ENCODE results near the gene CSNK1G1. TPM values are rescaled to one million over a fixed set of nuclear protein-coding genes. Genes with fewer than 3 reads are reported as not detected.

Gene CSNK1G1
- total RNA-seq, 1 donor from 2014 or later: 37.0 TPM

GRCh38 chr15:64166102-64166890 lies 189.7 kb downstream of the CSNK1G1 start:
- H3K27ac Mint-ChIP-seq (ENCODE audit: unreplicated experiment): no peak overlapping the region
- no peaks in the 10 kb centered on the region for H3K27me3 Mint-ChIP-seq (ENCODE audit: low read depth, unreplicated experiment)
- no peaks in the 10 kb centered on the region for H3K27me3 ChIP-seq (ENCODE audit: insufficient read depth, low read length)
- H2AFZ ChIP-seq (ENCODE audit: low read depth, low read length): no peak overlapping the region
- DNase-seq (ENCODE audit: low read depth) (no peak), FAIRE-seq (no peak)
- H3K4me3 ChIP-seq (ENCODE audit: insufficient read depth, low read depth, low read length): no peak overlapping the region
- H3K36me3 ChIP-seq (ENCODE audit: insufficient read depth, low read length): no peaks in the 10 kb centered on the region
- H3K79me2 ChIP-seq (ENCODE audit: insufficient read depth, low read length): peaks cover 15% of the 10 kb centered on the region
- H3K36me3 Mint-ChIP-seq (ENCODE audit: low read depth, unreplicated experiment): peaks cover 15% of the 10 kb centered on the region
- no peaks in the 10 kb centered on the region for H3K9me3 ChIP-seq (ENCODE audit: insufficient read depth, low read depth, low read length)
- no peak overlapping the region for H3K27ac ChIP-seq (ENCODE audit: low read depth, low read length)
- H4K20me1 ChIP-seq (ENCODE audit: insufficient read depth, low read length): peaks cover 10% of the 10 kb centered on the region
- H3K9me3 Mint-ChIP-seq (ENCODE audit: unreplicated experiment): no peaks in the 10 kb centered on the region
- H3K4me2 ChIP-seq (ENCODE audit: low read length): no peak overlapping the region
- TF ChIP-seq CTCF (IDR thresholded peaks at IDR 0.05; ENCODE audit: insufficient read depth, low read depth, low read length): no peak
- no peak for TF ChIP-seq EZH2 (IDR thresholded peaks at IDR 0.05; ENCODE audit: insufficient read depth, low read length)
- H3K4me1 ChIP-seq (ENCODE audit: insufficient read depth, low read length): peaks cover 16% of the 10 kb centered on the region
- H3K4me3 Mint-ChIP-seq (ENCODE audit: unreplicated experiment): no peak overlapping the region
- H3K9ac ChIP-seq (ENCODE audit: low read length): no peak overlapping the region
- peaks cover 14% of the 10 kb centered on the region for H3K4me1 Mint-ChIP-seq (ENCODE audit: low read depth, unreplicated experiment)

GRCh38 chr15:64164436-64164835 lies 191.5 kb downstream of the CSNK1G1 start:
- Mint-ChIP-seq H3K4me1 (ENCODE audit: low read depth, unreplicated experiment) (peaks cover 23% of the 10 kb centered on the region), H3K4me3 (ENCODE audit: unreplicated experiment) (peak overlapping the region; percentile 54), H3K9me3 (ENCODE audit: unreplicated experiment) (no peaks in the 10 kb centered on the region), H3K27ac (ENCODE audit: unreplicated experiment) (peak overlapping the region; percentile 5), H3K27me3 (ENCODE audit: low read depth, unreplicated experiment) (no peaks in the 10 kb centered on the region), H3K36me3 (ENCODE audit: low read depth, unreplicated experiment) (peaks cover 18% of the 10 kb centered on the region)
- H3K9ac ChIP-seq (ENCODE audit: low read length): no peak overlapping the region
- peaks cover 10% of the 10 kb centered on the region for H3K36me3 ChIP-seq (ENCODE audit: insufficient read depth, low read length)
- H2AFZ ChIP-seq (ENCODE audit: low read depth, low read length): no peak overlapping the region
- DNase-seq (ENCODE audit: low read depth) (no peak), FAIRE-seq (no peak)
- H3K4me3 ChIP-seq (ENCODE audit: insufficient read depth, low read depth, low read length): no peak overlapping the region
- no peaks in the 10 kb centered on the region for H3K27me3 ChIP-seq (ENCODE audit: insufficient read depth, low read length)
- TF ChIP-seq EZH2 (IDR thresholded peaks at IDR 0.05; ENCODE audit: insufficient read depth, low read length): no peak
- no peak for TF ChIP-seq CTCF (IDR thresholded peaks at IDR 0.05; ENCODE audit: insufficient read depth, low read depth, low read length)
- H3K4me2 ChIP-seq (ENCODE audit: low read length): no peak overlapping the region
- H3K4me1 ChIP-seq (ENCODE audit: insufficient read depth, low read length): peaks cover 25% of the 10 kb centered on the region
- H4K20me1 ChIP-seq (ENCODE audit: insufficient read depth, low read length): peaks cover 28% of the 10 kb centered on the region
- H3K9me3 ChIP-seq (ENCODE audit: insufficient read depth, low read depth, low read length): no peaks in the 10 kb centered on the region
- H3K79me2 ChIP-seq (ENCODE audit: insufficient read depth, low read length): peaks cover 33% of the 10 kb centered on the region
- no peak overlapping the region for H3K27ac ChIP-seq (ENCODE audit: low read depth, low read length)
